IMR-90 (cell line): ENCODE data around the gene SLC44A5.

Source experiments
- BHLHE40 ChIP-seq: fragments of 150-350 bp; IDR thresholded peaks from 2 replicates; pipeline ENCODE4 v1.6.1; 2016; ENCODE audit warnings: mild to moderate bottlenecking, low read depth, low read length
- POLR2A ChIP-seq: IDR thresholded peaks from 2 replicates; pipeline ENCODE4 v1.6.1; 2012; ENCODE audit warnings: mild to moderate bottlenecking, low read depth, low read length
- RAD21 ChIP-seq: IDR thresholded peaks from 2 replicates; pipeline ENCODE4 v1.6.1; 2012; ENCODE audit warnings: low read length, improper control_type of control experiment
- RCOR1 ChIP-seq: IDR thresholded peaks from 2 replicates; pipeline ENCODE4 v1.6.1; 2012; ENCODE audit warnings: mild to moderate bottlenecking, low read length, improper control_type of control experiment; ENCODE audit not compliant: insufficient replicate concordance
- SMC3 ChIP-seq: fragments of 150-350 bp; IDR thresholded peaks from 2 replicates; pipeline ENCODE4 v1.6.1; 2016; ENCODE audit warnings: low read depth, mild to moderate bottlenecking, antibody characterized with exemption, low read length, moderate library complexity
- TF ChIP-seq, protein P1 (sequence below): conservative IDR thresholded peaks from 2 replicates; pipeline ENCODE4 v1.5.1; 2012; ENCODE audit warnings: mild to moderate bottlenecking, low read depth, low read length, improper control_type of control experiment
- TF ChIP-seq, protein P2 (sequence below): fragments of 150-350 bp; IDR thresholded peaks from 2 replicates; pipeline ENCODE4 v1.6.1; 2017; ENCODE audit warnings: mild to moderate bottlenecking, antibody characterized with exemption, low read length, low read depth

DNA sequence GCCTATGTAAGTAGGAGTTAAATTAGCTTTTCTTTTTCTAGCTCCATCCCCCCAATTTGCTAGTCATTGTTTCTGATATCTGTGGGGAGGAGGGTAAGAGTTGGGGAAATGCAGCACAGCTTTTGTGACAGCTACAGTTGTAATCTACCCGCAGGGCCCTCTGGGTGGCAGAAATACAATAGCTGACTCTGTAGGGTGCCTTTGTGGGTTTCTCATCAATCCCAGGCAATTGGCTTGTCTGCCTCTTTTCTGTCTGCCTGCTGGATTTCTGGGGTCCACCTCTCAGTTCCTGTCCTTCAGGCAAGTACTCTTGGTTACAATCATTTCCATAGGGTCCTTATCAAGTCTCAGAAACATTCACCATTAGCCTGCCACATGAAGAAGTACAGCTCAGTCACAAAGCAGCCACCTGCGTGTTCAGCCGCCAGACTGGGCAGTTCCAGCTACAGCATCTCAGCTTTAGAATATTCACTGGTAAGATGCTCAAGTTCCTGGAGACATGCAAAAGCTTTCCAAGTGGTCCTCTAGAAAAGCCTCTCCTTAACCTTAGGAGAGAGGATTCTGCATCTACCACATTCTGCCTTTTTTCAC lies 19.2 kb upstream of the SLC44A5 start:
- TF ChIP-seq RCOR1 (no peak), BHLHE40 (no peak), POLR2A (no peak), SMC3 (no peak), RAD21 (no peak)
- TF ChIP-seq, protein P1, sequence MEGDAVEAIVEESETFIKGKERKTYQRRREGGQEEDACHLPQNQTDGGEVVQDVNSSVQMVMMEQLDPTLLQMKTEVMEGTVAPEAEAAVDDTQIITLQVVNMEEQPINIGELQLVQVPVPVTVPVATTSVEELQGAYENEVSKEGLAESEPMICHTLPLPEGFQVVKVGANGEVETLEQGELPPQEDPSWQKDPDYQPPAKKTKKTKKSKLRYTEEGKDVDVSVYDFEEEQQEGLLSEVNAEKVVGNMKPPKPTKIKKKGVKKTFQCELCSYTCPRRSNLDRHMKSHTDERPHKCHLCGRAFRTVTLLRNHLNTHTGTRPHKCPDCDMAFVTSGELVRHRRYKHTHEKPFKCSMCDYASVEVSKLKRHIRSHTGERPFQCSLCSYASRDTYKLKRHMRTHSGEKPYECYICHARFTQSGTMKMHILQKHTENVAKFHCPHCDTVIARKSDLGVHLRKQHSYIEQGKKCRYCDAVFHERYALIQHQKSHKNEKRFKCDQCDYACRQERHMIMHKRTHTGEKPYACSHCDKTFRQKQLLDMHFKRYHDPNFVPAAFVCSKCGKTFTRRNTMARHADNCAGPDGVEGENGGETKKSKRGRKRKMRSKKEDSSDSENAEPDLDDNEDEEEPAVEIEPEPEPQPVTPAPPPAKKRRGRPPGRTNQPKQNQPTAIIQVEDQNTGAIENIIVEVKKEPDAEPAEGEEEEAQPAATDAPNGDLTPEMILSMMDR, result no peak
- TF ChIP-seq, protein P2, sequence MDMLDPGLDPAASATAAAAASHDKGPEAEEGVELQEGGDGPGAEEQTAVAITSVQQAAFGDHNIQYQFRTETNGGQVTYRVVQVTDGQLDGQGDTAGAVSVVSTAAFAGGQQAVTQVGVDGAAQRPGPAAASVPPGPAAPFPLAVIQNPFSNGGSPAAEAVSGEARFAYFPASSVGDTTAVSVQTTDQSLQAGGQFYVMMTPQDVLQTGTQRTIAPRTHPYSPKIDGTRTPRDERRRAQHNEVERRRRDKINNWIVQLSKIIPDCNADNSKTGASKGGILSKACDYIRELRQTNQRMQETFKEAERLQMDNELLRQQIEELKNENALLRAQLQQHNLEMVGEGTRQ, result no peak
